Measurements from ENCODE around the gene NIPBL. TPM values are rescaled to one million over a fixed set of nuclear protein-coding genes. Genes with fewer than 3 reads are reported as not detected.

NIPBL gene
- total RNA-seq, 2 donors from 2014 or later = 49.7 to 53.2 TPM

DNA sequence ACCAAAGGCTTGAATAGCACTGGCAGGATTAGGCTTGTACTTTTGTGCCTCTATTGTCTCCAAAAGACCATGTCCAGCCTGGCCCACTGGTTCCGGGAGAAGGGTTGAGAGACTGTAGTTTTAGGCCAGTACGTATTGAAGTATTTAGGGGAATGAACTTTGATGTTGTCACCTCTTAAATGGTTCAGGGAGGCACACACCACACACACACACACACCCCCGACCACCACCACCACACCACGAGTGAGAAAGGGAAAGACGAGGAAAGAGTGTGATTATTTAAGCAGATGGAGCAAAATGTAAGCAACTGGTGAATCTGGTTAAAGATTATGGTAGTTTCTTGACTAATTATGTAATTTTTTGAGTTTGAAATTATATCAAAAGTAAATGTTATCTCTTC is 61.6 kb downstream of the NIPBL start:
- DNase-seq = no peak
- intact Hi-C loops (cut with DNase I, micrococcal nuclease) = no loop called here
- no peak for ATAC-seq

DNA sequence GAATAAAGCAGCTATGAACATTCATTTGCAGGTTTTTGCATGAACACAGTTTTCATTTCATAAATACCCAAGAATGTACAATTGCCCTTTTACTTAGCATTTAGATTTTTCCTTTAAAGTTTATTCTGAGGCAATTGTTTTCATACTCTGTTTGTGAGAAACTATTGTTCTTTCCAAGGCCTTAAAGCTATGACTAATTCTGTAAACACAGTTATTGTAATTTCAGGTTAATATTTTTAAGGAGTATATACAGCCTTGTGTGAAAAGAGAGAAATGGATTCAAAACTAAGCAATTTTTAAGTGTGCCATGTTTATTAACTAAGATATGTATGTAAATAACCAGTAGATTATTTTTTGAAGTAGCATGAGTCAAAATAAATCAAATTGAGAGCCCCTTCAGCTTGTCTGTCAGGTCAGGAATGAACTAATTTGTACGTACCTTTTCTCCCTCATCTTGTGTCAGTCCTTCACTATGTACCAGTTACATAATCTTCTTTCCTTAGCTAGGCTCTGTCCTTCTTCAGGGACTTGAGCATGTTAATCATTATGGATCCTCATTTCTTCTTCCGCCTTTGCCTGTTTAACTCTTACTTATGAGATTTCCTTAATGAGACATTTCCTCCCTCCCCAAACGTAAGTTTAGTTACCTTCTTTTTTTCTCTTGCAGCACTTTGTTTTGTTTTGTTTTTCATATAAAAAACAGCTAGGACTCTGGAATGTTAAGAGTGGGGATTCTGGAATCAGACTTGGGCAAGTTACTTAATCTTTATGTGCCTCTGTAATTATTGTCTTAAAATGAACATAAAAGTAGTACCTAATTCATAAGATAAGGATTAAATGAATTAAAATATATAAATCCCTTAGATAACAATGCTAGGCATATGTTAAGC is 63.6 kb downstream of the NIPBL start:
- DNase-seq (no peak), ATAC-seq (peak; percentile 76)
- intact Hi-C loops (cut with DNase I, micrococcal nuclease) = loop anchor here in 1 of 2 donors (10.0 kb wide), 1 partner anchor 195 kb away; no protein-coding TSS in a partner anchor

DNA sequence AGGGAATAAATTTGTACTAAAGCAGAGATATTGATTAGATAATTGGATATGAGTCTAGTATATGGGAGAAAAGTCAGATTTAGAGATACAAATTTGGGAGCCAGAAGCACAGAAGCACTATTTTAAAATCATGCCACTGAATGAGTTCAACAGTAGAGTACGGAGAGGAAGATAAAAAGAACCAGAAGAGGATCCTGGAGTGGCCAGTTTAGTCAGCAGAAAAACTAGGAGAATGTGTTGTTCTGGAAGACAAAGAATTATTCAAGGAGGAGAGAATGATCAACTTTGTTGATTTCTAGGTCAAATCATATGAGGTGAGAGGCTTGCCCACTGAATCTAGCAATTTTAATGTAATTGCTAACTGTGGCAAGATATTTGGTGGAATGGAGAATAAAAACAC is 67.0 kb downstream of the NIPBL start:
- no peak for DNase-seq

DNA sequence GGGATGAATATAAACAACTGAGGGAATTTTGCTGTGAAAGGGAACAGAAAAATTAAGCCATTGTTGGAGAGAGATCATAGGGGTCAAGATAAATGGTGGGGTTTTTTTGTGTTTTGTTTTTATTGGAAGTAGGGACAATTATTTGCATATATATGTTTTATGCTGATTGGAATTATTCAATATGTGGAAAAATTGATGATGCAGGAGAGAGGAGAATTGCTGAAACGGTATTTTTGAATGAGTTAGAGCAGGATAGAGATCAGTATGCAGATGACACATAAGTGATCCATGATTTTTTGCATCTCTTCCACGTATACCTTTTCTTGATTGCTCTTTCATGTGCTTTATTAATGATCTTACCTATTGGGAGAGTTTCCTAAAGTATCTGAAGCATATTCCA is 67.5 kb downstream of the NIPBL start:
- no peak for DNase-seq
- intact Hi-C loops (cut with DNase I, micrococcal nuclease) = loop anchor here in 1 of 2 donors (10.0 kb wide), 1 partner anchor 199 kb away; no protein-coding TSS in a partner anchor
- no peak for ATAC-seq

More for the DNA sequence above, 67.0 kb downstream of the NIPBL start:
- no peak for ATAC-seq
- intact Hi-C loops (cut with DNase I, micrococcal nuclease) = loop anchor here in 1 of 2 donors (10.0 kb wide), 1 partner anchor 199 kb away; no protein-coding TSS in a partner anchor

DNA sequence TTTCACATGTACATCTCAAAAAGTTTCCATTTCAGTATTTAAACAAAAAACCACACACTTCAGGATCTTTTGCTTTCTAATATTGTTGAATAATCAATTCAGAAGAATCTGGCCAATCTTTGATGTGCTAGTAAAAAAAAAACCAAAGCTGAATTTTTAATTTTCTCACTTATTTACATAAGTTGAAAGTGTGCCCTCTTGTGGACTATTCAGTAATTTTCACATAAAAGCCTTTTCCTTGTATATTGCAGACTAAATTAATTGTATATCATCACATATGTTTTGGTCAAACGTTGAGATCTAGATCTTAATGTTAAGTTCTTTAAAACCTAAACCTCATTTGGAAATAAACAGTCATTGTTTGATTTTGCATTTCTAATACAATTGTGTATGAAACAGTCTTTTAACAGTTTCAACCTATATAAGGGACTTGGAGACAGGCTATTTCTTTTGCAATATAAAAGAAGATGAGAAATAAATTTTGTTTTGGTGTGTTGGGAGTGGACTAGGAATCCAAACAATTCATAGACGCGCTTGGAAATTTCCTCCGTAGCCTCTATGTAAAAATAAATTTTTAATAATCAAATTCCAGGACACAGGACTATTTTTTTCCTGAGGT is 68.1 kb downstream of the NIPBL start:
- intact Hi-C loops (cut with DNase I, micrococcal nuclease) = loop anchor here in 1 of 2 donors (5.0 to 10.0 kb wide), 2 partner anchors 67 to 200 kb away; partner anchors contain the start of gene NIPBL
- ATAC-seq = no peak

DNA sequence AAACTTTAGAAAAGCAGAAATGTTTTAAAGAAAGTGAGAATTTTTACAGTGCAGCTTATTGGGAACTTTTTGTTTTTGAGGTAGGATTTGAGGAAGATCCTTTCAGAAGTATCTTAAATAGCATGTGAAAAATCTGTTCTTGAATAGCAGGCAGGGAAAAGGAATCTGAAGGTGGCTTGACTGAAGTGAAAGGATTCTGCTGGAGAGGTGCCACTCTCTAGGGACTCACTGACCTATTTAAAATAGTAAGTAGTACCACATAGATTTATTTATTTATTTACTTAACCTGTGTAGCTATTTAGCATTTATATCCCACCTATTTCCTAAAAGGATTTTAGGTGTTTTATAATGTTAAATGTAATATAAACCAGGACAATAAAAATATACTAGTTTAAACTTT is 69.1 kb downstream of the NIPBL start:
- ATAC-seq (no peak), DNase-seq (no peak)
- intact Hi-C loops (cut with DNase I, micrococcal nuclease) = loop anchor here in 1 of 2 donors (5.0 to 10.0 kb wide), 2 partner anchors 68 to 201 kb away; partner anchors contain the start of gene NIPBL

More for the DNA sequence above, 68.1 kb downstream of the NIPBL start:
- DNase-seq = no peak

DNA sequence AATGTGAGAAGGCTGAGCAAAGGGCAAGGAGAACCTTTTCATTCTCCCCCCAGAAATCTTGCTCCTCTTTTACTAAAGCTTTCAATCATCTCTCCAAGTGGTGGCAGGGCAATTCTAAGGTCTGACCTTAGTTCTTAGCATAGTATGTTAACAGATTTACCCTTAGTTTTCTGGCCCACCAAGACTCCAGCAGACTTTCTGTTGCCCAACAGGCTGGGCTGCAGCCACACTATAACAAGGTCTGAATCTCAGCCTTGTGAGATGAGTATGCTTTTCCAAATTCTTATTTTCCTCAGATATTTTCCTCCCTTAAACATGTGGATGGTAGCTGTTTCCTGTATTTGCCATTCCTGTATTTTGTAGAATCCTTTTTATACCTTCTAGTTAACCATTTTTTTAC is 69.5 kb downstream of the NIPBL start:
- ATAC-seq = no peak
- intact Hi-C loops (cut with DNase I, micrococcal nuclease) = loop anchor here in 1 of 2 donors (5.0 to 10.0 kb wide), 2 partner anchors 69 to 201 kb away; partner anchors contain the start of gene NIPBL
- no peak for DNase-seq

DNA sequence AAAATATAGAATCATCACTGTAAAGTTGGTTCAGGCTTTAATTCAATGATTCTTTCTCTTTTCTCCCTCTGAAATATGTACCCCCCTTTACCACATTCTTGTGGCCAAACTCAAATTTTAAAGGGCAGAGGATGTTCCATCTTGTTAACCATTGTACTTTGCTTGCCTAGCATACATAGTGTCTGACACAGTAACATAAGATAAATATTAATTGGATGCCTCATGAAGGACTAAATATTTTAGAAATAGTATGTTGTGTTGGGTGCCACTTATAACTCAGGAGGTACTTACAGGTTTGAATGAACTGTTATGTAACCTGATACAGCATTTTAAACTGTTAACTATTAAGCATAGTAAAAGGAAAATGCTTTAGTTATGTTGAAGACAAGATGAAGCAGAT is 71.5 kb downstream of the NIPBL start:
- ATAC-seq = no peak
- intact Hi-C loops (cut with DNase I, micrococcal nuclease) = loop anchor here in 1 of 2 donors (5.0 to 10.0 kb wide), 2 partner anchors 71 to 203 kb away; partner anchors contain the start of gene NIPBL

DNA sequence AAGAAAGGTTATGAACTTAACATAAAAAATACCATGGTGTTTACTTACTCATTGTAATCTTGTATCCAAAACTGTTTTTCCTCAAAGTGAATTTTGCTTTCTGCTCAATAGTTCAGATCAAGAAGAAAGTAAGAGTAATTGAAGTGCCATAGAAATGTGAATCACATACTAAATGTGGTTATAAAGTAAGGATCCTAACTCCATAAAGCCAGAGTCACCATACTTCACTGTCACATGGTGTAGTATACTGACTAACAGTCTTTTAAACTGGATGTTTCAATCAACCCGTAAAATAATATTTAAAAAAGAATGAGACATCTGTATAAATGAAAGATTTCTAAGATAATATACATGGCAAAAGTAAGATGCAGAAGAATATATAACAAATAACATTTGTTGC is 72.1 kb downstream of the NIPBL start:
- DNase-seq (no peak), ATAC-seq (peak; percentile 69)
- intact Hi-C loops (cut with DNase I, micrococcal nuclease) = loop anchor here in 1 of 2 donors (5.0 to 10.0 kb wide), 2 partner anchors 71 to 204 kb away; partner anchors contain the start of gene NIPBL

More for the DNA sequence above, 71.5 kb downstream of the NIPBL start:
- DNase-seq = no peak

DNA sequence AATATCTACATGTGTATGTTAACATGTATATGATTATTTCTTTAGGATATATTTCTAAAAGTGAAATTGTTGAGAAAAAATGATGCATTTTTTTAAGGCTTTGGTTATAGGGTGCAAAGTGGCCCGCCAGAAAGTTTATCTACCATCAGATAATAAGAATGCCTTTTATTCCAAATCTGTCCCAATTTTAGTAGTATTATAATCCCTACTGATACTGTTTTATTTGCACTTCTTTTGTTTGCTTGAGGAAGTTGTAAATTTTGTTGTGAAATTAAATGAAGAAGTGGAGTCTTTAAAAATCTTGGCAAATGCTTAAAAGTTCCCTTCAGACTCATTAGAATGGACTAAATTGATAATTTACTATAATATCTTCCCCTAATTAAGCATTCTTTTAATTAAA is 73.0 kb downstream of the NIPBL start:
- DNase-seq (no peak), ATAC-seq (no peak)
- intact Hi-C loops (cut with DNase I, micrococcal nuclease) = loop anchor here in 1 of 2 donors (5.0 to 10.0 kb wide), 2 partner anchors 72 to 205 kb away; partner anchors contain the start of gene NIPBL

DNA sequence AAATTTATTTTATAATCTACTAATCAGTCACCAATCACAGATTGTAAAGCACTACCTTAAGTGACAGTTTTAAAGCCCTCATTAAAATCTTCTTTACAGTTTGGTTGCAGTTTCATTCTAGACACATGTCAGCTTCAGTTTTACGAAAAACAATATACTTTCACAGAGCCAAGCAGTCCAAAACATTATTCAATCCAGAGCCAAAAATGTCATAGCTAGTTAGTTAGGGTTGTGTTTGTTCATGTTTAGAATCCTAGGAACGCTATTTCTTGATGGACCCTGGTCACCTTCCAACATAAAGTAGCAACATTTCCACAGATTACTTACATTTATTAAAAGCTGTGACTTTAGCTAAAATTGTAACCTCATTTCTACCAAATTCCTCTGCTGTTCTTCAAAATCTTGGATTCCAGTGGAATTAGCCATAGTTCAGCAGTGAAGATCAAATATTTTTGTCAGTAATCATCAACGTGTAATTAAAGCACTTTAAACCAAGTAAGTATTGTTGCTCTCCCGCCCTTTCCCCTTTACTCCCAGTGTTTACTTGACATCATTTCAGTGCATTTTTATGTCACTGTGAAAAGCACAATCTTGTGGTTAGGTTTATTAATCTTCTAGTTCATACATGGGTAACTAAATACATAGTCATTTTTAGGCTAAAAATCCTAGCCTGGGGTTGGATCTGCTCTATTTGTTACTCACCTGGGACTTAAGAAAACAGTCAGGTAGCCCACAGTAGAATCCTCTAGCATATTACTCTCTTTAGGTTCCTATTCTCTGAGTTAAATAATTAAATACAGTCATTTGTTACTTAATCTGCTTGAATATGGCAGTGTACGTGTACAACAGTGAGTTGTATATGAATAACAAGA is 74.3 kb downstream of the NIPBL start:
- ATAC-seq = peak; percentile 83
- DNase-seq = no peak
- intact Hi-C loops (cut with DNase I, micrococcal nuclease) = no loop called here

DNA sequence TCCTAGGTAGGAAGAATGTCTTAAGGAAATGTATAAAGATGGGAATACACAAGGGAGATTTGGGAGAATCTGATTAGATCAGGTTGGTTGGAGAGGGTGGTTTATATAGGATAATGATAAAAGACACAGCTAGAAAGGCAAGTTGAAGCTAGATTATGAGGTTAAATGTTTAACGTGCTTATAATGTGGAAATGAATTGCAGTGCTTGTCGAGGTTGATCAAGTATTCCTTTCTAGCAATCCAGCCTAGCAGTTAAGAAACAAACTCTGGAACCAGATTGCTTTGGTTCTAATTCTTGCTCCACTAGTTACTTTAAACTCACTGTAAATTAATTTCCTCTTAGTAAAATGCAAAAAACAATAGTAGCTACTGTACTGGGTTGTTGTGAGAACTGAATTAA is 76.5 kb downstream of the NIPBL start:
- intact Hi-C loops (cut with DNase I, micrococcal nuclease) = no loop called here
- ATAC-seq = no peak
- no peak for DNase-seq

DNA sequence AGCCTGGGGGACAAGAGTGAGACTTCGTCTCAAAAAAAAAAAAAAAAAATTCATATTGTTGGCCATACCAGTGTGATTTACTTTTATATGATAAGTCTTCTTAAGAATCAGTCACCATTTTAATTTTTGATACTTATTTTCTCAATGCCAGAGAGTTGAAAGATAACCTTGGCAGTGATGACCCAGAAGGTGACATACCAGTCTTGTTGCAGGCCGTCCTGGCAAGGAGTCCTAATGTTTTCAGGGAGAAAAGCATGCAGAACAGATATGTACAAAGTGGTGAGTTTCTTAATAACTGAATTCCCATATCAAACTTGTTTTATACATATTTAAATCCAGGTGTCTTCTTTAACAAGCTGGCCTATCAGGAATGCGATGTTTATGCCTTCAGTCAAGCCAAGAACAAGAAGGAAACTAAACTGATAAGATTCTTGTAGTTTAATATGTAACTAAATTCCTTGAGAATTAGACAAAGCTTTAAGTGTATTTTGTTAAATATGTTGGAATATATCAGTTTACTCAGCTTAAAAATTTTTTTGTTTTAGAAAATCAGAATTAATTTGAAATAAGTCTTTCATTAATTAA is 81.5 kb downstream of the NIPBL start:
- intact Hi-C loops (cut with DNase I, micrococcal nuclease) = no loop called here
- DNase-seq (no peak), ATAC-seq (no peak)

DNA sequence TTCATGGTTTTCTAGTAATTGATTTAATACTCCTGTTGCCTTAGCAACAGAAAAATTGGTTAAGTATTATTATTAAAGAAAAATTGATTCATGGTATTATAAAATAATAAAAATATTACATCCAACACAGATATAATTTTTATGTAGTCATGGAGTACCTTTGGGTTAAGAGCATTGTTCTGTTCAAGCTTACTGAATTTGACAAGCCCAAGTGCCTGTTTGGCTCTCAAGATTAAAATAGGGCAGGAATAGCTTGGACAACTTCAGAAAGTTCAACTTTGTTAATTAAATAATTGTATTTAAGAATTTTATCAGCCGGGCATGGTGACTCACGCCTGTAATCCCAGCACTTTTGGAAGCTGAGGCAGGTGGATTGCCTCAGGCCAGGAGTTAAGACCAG is 82.0 kb downstream of the NIPBL start:
- ATAC-seq (no peak), DNase-seq (no peak)
- intact Hi-C loops (cut with DNase I, micrococcal nuclease) = no loop called here

DNA sequence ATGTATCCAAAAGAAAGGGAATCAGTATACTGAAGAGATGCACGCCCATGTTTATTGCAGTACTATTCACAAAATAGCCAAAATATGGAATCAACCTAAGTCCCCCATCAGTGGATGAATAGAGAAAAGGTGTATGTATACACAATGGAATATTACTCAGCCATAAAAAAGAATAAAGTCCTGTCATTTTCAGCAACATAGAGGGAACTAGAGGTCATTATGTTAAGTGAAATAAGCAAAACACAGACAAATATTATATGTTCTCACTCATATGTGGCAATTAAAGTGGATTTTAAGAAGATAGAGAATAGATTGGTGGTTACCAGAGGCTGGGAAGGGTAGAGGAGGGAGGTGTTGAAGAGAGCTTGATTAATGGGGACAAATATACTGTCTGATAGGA is 88.6 kb downstream of the NIPBL start:
- no peak for DNase-seq
- no peak for ATAC-seq
- intact Hi-C loops (cut with DNase I, micrococcal nuclease) = no loop called here

DNA sequence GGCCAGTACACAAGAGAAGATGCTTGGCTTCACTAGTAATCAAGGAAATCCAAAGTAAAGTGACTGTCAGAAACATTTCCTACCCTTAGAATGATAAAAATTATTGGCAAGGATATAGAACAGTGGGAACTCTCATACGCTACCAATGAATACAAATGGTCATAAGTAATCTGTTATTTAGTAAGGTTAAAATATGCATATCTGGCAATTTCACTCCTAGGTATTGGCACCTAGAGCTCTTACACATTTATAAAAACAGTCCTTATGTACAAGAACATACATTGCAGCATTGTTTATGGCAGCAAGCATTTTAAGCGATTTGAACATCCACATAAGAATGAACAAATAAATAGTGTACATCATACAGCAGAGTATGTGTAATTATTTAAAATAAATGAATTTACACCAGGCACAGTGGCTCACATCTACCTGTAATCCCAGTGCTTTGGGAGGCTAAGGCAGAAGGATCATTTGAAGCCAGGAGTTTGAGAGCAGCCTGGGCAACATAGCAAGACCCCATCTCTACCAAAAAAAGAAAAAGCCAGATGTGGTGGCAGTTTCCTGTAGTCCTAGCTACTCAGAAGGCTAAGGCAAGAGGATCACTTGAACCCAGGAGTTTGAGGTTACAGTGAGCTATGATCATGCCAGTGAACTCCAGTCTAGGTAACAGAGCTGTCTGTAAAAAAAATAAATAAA is 93.3 kb downstream of the NIPBL start:
- intact Hi-C loops (cut with DNase I, micrococcal nuclease) = no loop called here
- no peak for DNase-seq
- no peak for ATAC-seq

DNA sequence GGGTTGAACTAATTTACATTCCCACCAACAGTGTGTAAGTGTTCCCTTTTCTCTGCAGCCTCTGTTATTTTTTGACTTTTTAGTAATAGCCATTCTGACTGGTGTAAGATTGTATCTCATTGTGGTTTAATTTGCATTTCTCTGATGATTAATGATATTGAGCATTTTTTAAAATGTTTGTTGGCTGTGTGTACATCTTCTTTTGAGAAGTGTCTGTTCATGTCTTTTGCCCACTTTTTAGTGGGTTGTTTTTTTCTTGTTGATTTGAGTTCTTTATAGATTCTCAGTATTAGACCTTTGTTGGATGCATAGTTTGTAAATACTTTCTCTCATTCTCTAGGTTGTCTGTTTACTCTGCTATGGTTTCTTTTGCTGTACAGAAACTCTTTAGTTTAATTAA is 101.6 kb downstream of the NIPBL start:
- no peak for ATAC-seq
- DNase-seq = no peak
- intact Hi-C loops (cut with DNase I, micrococcal nuclease) = no loop called here

DNA sequence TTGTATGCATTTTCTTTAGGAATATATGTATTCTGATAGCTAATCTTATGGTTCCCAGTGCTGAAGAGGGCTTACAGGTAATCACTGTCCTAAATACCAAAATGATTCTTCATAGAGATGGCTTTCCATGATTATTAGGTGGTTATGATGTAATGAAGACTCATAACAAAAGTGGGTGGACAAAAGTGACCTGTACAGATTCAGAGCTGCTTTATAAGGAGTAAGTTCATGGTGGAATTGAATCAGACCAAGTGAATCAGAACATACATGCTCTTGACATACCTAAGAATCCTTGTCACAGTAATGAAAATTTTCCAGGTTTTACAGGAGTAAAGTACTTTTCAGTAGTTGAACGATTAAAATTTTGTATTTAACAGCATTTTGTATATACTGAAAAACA is 105.6 kb downstream of the NIPBL start:
- no peak for ATAC-seq
- DNase-seq = no peak
- intact Hi-C loops (cut with DNase I, micrococcal nuclease) = no loop called here
